Astrocyte (in vitro differentiated cells and primary cell): ENCODE data around the gene DSCAM. TPM values are rescaled to one million over a fixed set of nuclear protein-coding genes. Genes with fewer than 3 reads are reported as not detected.

ENCODE experiments used
- DNase-seq: peaks from one replicate; pipeline ENCODE4 v3.0.0-alpha.2; 2010; ENCODE audit warnings: low read depth
- FAIRE-seq: peaks from 2 replicates; lab custom pipeline; 2011; peaks lifted over from hg19 to GRCh38; lab: Jason Lieb, UNC
- H2AFZ ChIP-seq: 2 replicates; pipeline ENCODE4 v1.6.0; 2012; ENCODE audit warnings: low read depth, low read length, inconsistent platforms
- H3K27ac ChIP-seq: 2 replicates; pipeline ENCODE4 v1.5.1; 2011; ENCODE audit warnings: low read depth, low read length, inconsistent platforms
- H3K27me3 ChIP-seq: 2 replicates; pipeline ENCODE4 v1.6.0; 2011; ENCODE audit warnings: low read length, inconsistent platforms; ENCODE audit not compliant: insufficient read depth
- H3K36me3 ChIP-seq: 2 replicates; pipeline ENCODE4 v1.5.1; 2011; ENCODE audit warnings: low read length, inconsistent platforms; ENCODE audit not compliant: insufficient read depth
- H3K4me1 ChIP-seq: 2 replicates; pipeline ENCODE4 v1.5.1; 2011; ENCODE audit warnings: low read length, inconsistent platforms; ENCODE audit not compliant: insufficient read depth
- H3K4me2 ChIP-seq: 2 replicates; pipeline ENCODE4 v1.6.0; 2012; ENCODE audit warnings: low read length, inconsistent platforms
- H3K4me3 ChIP-seq: 2 replicates; pipeline ENCODE4 v1.5.1; 2011; ENCODE audit warnings: low read depth, mild to moderate bottlenecking, low read length, inconsistent platforms; ENCODE audit not compliant: insufficient read depth
- H3K79me2 ChIP-seq: 2 replicates; pipeline ENCODE4 v1.6.0; 2012; ENCODE audit warnings: mild to moderate bottlenecking, low read length, inconsistent platforms; ENCODE audit not compliant: insufficient read depth
- H3K9ac ChIP-seq: 2 replicates; pipeline ENCODE4 v1.6.0; 2012; ENCODE audit warnings: mild to moderate bottlenecking, low read length, inconsistent platforms
- H3K9me3 ChIP-seq: 2 replicates; pipeline ENCODE4 v1.5.1; 2012; ENCODE audit warnings: low read depth, mild to moderate bottlenecking, low read length, inconsistent platforms; ENCODE audit not compliant: insufficient read depth
- H4K20me1 ChIP-seq: 2 replicates; pipeline ENCODE4 v1.6.0; 2012; ENCODE audit warnings: low read length, inconsistent platforms; ENCODE audit not compliant: insufficient read depth
- H3K27ac Mint-ChIP-seq: one replicate; pipeline ENCODE4 v1.8.0; 2021; ENCODE audit warnings: mild to moderate bottlenecking, mixed read lengths; ENCODE audit not compliant: unreplicated experiment
- H3K27me3 Mint-ChIP-seq: one replicate; pipeline ENCODE4 v1.8.0; 2021; ENCODE audit warnings: low read depth, mixed read lengths; ENCODE audit not compliant: unreplicated experiment
- H3K36me3 Mint-ChIP-seq: one replicate; pipeline ENCODE4 v1.8.0; 2021; ENCODE audit warnings: low read depth, mixed read lengths; ENCODE audit not compliant: unreplicated experiment
- H3K4me1 Mint-ChIP-seq: one replicate; pipeline ENCODE4 v1.8.0; 2021; ENCODE audit warnings: low read depth, mixed read lengths; ENCODE audit not compliant: unreplicated experiment
- H3K4me3 Mint-ChIP-seq: one replicate; pipeline ENCODE4 v1.8.0; 2021; ENCODE audit warnings: mild to moderate bottlenecking, moderate library complexity, mixed read lengths; ENCODE audit not compliant: unreplicated experiment
- H3K9me3 Mint-ChIP-seq: one replicate; pipeline ENCODE4 v1.8.0; 2021; ENCODE audit warnings: mild to moderate bottlenecking, mixed read lengths; ENCODE audit not compliant: unreplicated experiment
- CTCF ChIP-seq: IDR thresholded peaks from 2 replicates; pipeline ENCODE4 v1.5.1; 2011; ENCODE audit warnings: low read depth, mild to moderate bottlenecking, inconsistent platforms, low read length, moderate library complexity; ENCODE audit not compliant: insufficient read depth
- EZH2 ChIP-seq: IDR thresholded peaks from 2 replicates; pipeline ENCODE4 v1.6.1; 2012; ENCODE audit warnings: mild to moderate bottlenecking, low read length, inconsistent platforms; ENCODE audit not compliant: insufficient read depth
- total RNA-seq: library from RNA; stranded (reverse); gene quantifications from 2 replicates; pipeline ENCODE4 v1.2.1, GENCODE V29; 2021

DSCAM gene
- total RNA-seq, 1 donor from 2014 or later, result 0.18 TPM

- DNase-seq, result no peak
- TF ChIP-seq EZH2, result no peak
- TF ChIP-seq CTCF, result no peak
These were observed 49.5 kb downstream of the DSCAM start for GRCh38 chr21:40797410-40797809.

GRCh38 chr21:40796464-40796863 is 50.5 kb downstream of the DSCAM start:
- Mint-ChIP-seq H3K27me3 (no peaks in the 10 kb centered on the region), H3K27ac (no peak overlapping the region), H3K9me3 (peaks cover 6% of the 10 kb centered on the region), H3K36me3 (no peaks in the 10 kb centered on the region), H3K4me1 (no peaks in the 10 kb centered on the region), H3K4me3 (no peak overlapping the region)
- TF ChIP-seq EZH2 (no peak), CTCF (no peak)
- H3K4me3 ChIP-seq, result no peak overlapping the region
- H3K27me3 ChIP-seq, result no peaks in the 10 kb centered on the region
- H3K36me3 ChIP-seq, result no peaks in the 10 kb centered on the region
- H3K79me2 ChIP-seq, result no peaks in the 10 kb centered on the region
- no peaks in the 10 kb centered on the region for H4K20me1 ChIP-seq
- H3K4me2 ChIP-seq, result no peak overlapping the region
- FAIRE-seq (no peak), DNase-seq (no peak)
- H3K9ac ChIP-seq, result no peak overlapping the region
- H3K4me1 ChIP-seq, result no peaks in the 10 kb centered on the region
- H3K9me3 ChIP-seq, result peaks cover under 1% of the 10 kb centered on the region
- no peak overlapping the region for H2AFZ ChIP-seq
- no peak overlapping the region for H3K27ac ChIP-seq

More at GRCh38 chr21:40797410-40797809, 49.5 kb downstream of the DSCAM start:
- no peaks in the 10 kb centered on the region for H3K27me3 ChIP-seq
- H3K4me1 ChIP-seq, result no peaks in the 10 kb centered on the region
- no peak overlapping the region for H2AFZ ChIP-seq
- H3K4me3 ChIP-seq, result no peak overlapping the region
- no peak overlapping the region for H3K4me2 ChIP-seq
- no peak for FAIRE-seq
- peaks cover 2% of the 10 kb centered on the region for H3K9me3 ChIP-seq
- H3K4me3 Mint-ChIP-seq, result no peak overlapping the region
- H3K4me1 Mint-ChIP-seq, result no peaks in the 10 kb centered on the region
- no peaks in the 10 kb centered on the region for H4K20me1 ChIP-seq
- H3K27ac ChIP-seq, result no peak overlapping the region
- H3K27me3 Mint-ChIP-seq, result no peaks in the 10 kb centered on the region
- no peaks in the 10 kb centered on the region for H3K36me3 Mint-ChIP-seq
- peaks cover 6% of the 10 kb centered on the region for H3K9me3 Mint-ChIP-seq
- no peak overlapping the region for H3K9ac ChIP-seq
- no peaks in the 10 kb centered on the region for H3K36me3 ChIP-seq
- H3K27ac Mint-ChIP-seq, result no peak overlapping the region
- no peaks in the 10 kb centered on the region for H3K79me2 ChIP-seq

GRCh38 chr21:40795313-40795712 is 51.6 kb downstream of the DSCAM start:
- TF ChIP-seq EZH2, result no peak
- no peak for TF ChIP-seq CTCF
- H3K4me3 ChIP-seq, result no peak overlapping the region
- H3K4me1 ChIP-seq, result no peaks in the 10 kb centered on the region
- no peak overlapping the region for H3K27ac ChIP-seq
- no peak overlapping the region for H3K4me2 ChIP-seq
- H3K9ac ChIP-seq, result no peak overlapping the region
- no peaks in the 10 kb centered on the region for H3K9me3 ChIP-seq
- Mint-ChIP-seq H3K4me3 (no peak overlapping the region), H3K36me3 (no peaks in the 10 kb centered on the region), H3K9me3 (peaks cover 6% of the 10 kb centered on the region), H3K27me3 (no peaks in the 10 kb centered on the region), H3K27ac (no peak overlapping the region), H3K4me1 (no peaks in the 10 kb centered on the region)
- H3K79me2 ChIP-seq, result no peaks in the 10 kb centered on the region
- no peaks in the 10 kb centered on the region for H4K20me1 ChIP-seq
- H2AFZ ChIP-seq, result no peak overlapping the region
- FAIRE-seq (no peak), DNase-seq (no peak)
- no peaks in the 10 kb centered on the region for H3K36me3 ChIP-seq
- H3K27me3 ChIP-seq, result no peaks in the 10 kb centered on the region
